GM12874 (cell line): ENCODE data around the gene NRDE2.

Source experiments
- CTCF ChIP-seq: IDR thresholded peaks from 2 replicates; pipeline ENCODE4 v1.5.1; 2011; ENCODE audit warnings: low read depth, mild to moderate bottlenecking, control low read depth, low read length, moderate library complexity; ENCODE audit not compliant: insufficient read depth

The NRDE2 gene

DNA sequence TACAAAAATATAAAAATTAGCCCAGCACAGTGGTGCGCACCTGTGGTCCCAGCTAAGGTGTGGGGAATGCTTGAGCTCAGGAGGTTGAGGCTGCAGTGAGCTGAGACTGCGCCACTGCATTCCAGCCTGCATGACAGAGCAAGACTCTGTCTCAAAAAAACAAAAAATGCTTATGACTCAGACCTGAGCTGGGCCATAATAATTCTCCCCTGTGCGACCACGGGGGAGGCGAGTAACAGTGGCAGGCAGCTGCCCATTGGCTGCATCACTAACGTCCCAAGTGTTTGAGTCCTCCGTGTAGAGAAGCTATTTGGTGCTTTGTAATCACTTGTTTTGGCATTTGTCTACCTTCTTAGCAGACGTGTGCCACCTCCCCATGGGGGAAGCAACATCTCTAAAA is 50.5 kb downstream of the NRDE2 start:
- TF ChIP-seq CTCF, result no peak

GRCh38 chr14:90280096-90280495 is 51.6 kb downstream of the NRDE2 start:
- no peak for TF ChIP-seq CTCF

GRCh38 chr14:90278199-90279175 is 53.3 kb downstream of the NRDE2 start:
- TF ChIP-seq CTCF, result no peak

DNA sequence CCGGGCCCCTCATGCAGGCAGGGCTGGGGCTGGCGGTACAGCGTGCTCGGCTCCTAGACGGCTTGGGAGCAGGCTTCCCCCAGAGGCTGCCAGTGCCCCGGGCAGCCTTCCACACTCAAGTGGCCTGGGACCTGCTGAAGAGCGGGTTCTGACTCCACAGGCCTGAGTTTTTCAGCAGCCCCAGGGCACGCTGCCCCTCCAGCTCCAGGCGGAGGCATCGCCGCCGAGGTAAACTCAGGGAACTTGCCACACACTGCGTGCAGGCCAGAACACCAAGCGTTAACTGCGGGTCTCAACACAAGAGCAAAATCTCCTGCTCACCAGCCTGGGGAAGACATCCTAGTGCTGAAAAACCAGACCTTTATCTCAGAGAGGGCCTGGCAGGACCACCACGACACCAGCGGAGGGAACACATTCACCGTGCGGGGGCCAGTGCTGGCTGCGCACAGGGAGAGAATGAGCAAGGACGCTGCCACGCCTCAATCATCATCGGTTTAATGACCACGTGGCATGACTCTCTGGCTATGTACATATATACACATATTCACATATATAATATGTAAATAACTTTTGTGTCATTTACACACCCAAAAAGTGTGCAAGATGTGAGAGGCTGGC is 54.1 kb downstream of the NRDE2 start:
- no peak for TF ChIP-seq CTCF

GRCh38 chr14:90276646-90277367 is 54.9 kb downstream of the NRDE2 start:
- TF ChIP-seq CTCF, result no peak

DNA sequence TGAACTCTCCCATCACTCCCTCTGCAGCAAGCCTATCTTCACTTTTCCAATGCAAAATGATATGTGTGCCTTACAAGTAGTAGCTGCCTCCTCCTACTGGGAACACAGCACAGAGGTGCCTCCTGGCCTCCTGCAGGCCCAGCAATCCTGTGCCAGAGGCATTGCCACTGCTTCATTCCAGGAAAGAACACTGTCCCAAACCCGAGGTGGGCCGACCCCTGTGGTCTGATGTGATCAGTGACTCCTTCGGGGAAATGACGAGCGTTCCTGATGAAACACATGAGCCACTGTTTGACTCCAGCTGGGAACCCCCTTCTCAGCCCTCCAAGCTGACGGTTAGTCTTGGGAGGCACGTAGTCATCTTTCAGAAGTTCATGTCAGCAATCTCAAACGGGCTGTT is 55.9 kb downstream of the NRDE2 start:
- TF ChIP-seq CTCF, result no peak

DNA sequence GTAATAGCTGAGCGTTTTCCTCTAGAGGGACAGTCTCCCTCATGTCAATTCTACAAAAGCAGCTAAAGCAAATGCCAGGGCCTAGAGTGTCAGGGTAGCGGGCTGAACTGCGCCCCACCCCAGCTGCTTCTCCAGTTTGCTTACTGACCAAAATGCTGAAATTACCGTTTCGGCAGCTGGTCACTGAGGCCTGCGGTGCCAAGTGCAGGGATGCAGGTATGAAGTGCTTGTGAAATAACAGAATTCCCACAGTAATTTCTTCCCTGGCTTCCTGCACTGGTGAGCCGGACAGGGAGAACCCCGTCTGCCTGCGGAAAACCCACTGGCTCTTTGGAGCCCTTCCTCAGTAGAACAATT is 56.3 kb downstream of the NRDE2 start:
- TF ChIP-seq CTCF, result no peak
